Measurements from ENCODE around the gene GET4. TPM values are rescaled to one million over a fixed set of nuclear protein-coding genes. Genes with fewer than 3 reads are reported as not detected.
A peak's percentile ranks its signal among the peaks of the same experiment; 100 is the strongest.

The GET4 gene
- 63.1 and 65.4 TPM in 2 replicates for polyA plus RNA-seq (2012; rRNA removed)
- 20.4 and 32.7 TPM in 2 replicates for polyA plus RNA-seq (2012; cell fraction: cytosol; rRNA removed)
- 341 and 380 TPM in 2 replicates for polyA plus RNA-seq (2012; cell fraction: nucleus; rRNA removed)

DNA sequence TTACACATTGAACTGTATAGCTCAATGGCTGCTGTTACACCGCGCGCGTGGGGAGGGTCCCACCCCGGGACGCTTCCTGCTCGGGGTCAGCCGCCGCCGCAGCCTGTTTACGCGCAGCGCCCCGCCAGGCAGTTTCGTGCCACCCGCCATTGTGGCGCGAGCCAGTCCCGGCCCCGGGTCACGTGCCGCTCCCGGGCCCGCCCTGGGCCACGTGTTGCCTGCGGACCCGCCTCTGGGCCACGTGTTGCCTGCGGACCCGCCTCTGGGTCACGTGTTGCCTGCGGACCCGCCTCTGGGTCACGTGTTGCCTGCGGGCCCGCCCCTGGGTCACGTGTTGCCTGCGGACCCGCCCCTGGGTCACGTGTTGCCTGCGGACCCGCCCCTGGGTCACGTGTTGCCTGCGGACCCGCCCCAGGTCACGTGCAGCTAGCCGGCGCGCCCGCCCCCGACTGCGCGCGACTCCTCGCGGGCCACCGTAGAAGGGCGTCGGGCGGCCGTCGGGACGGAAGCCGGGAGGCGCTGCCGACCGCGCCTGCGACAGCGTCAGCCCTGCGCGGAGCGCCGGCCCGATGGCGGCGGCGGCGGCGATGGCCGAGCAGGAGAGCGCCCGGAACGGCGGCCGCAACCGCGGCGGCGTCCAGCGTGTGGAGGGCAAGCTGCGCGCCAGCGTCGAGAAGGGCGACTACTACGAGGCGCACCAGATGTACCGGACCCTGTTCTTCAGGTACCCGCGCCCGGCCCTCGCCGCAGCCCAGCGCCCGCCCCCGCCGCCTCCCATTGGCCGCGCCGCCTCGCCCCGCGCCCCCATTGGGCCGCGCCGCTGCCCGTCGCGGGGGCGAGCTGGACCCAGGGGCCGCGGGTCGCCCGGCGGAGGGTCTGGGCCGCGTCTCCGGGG lies at the start of gene GET4:
Gene GET4 (plus strand): TSS at position 478 of the 895 bp plus-strand sequence. CDS start 92 bp downstream, at position 570.
- Histone ChIP-seq H2AFZ (ENCODE audit: low read depth) (peak within 1 kb of the TSS; percentile 95; the same call in 1 of the 2 replicates), H3K4me1 (ENCODE audit: control insufficient read depth in 1 of 2, insufficient read depth in 2 of 2, low read depth in 1 of 2, low read length in 1 of 2) (peaks cover 11 to 29% of the 10 kb centered on the region in 2 experiments; a peak in 2 of 4 replicates), H3K36me3 (replicated peaks in 1 of 2; ENCODE audit: control insufficient read depth in 1 of 2, insufficient read depth in 2 of 2, low read length in 1 of 2) (peaks cover 36 to 47% of the 10 kb centered on the region in 2 experiments), H4K20me1 (ENCODE audit: insufficient read depth) (peaks cover 34% of the 10 kb centered on the region), H3K79me2 (ENCODE audit: insufficient read depth) (peaks cover 45% of the 10 kb centered on the region), H3K4me3 (ENCODE audit: low read depth in 2 of 2, low read length in 1 of 2) (peak within 1 kb of the TSS; percentile 57 to 89), H3K4me2 (peak within 1 kb of the TSS; percentile 98), H3K27ac (ENCODE audit: low read depth in 2 of 2, low read length in 1 of 2) (peak within 1 kb of the TSS; percentile 61 to 87), H3F3A (replicated peaks; ENCODE audit: insufficient read depth) (peaks cover 40% of the 10 kb centered on the region), H3K9me3 (no peaks in the 10 kb centered on the region), H3K9me2 (no peaks in the 10 kb centered on the region), H3K9ac (peak within 1 kb of the TSS; percentile 86), H3K27me3 (ENCODE audit: insufficient read depth) (no peaks in the 10 kb centered on the region)
- WGBS (ENCODE audit: low lambda C conversion rate): 19% methylated on average over 14 of the region's 129 CpGs
- POLR2A ChIA-PET: interaction anchor here (0.6 to 1.4 kb wide), 6 partner anchors 24 to 725 kb away, joined by 3 to 4 read pairs (median 3); no protein-coding TSS in a partner anchor
- CTCF ChIA-PET: interaction anchor here (0.6 to 6.4 kb wide), 10 partner anchors 13 to 559 kb away, joined by 3 to 112 read pairs (median 6); no protein-coding TSS in a partner anchor
- peak; percentile 98 for DNase-seq
- TF ChIP-seq TEAD4 (IDR thresholded peaks at IDR 0.05; ENCODE audit: borderline replicate concordance, insufficient read depth) (no peak), POLR2AphosphoS5 (IDR thresholded peaks at IDR 0.05; ENCODE audit: low read depth, low read length) (peak; percentile 65), ELF1 (IDR thresholded peaks at IDR 0.05) (peak; percentile 87), ZBTB33 (IDR thresholded peaks at IDR 0.05; ENCODE audit: borderline replicate concordance, low read depth) (peak; percentile 66; the same call in 1 of the 2 replicates), RXRA (IDR thresholded peaks at IDR 0.05; ENCODE audit: borderline replicate concordance, low read depth) (no peak), RCOR1 (IDR thresholded peaks at IDR 0.05; ENCODE audit: low read length) (peak; percentile 98), NRF1 (IDR thresholded peaks at IDR 0.05; ENCODE audit: low read depth, low read length) (peak; percentile 29; the same call in 1 of the 2 replicates), RFX5 (IDR thresholded peaks at IDR 0.05; ENCODE audit: low read length) (no peak), TAF1 (IDR thresholded peaks at IDR 0.05; ENCODE audit: borderline replicate concordance, low read depth, low read length) (peak; percentile 78; the same call in 1 of the 2 replicates), MXI1 (IDR thresholded peaks at IDR 0.05; ENCODE audit: low read depth, low read length) (peak; percentile 99), EP300 (IDR thresholded peaks at IDR 0.05; ENCODE audit: borderline replicate concordance in 1 of 2, low read depth in 1 of 2, low read length in 1 of 2) (0 out of 4 replicates have a peak, but pooled peaks of 1 of the 2 experiments have one; percentile 17), MEF2A (IDR thresholded peaks at IDR 0.05; ENCODE audit: borderline replicate concordance, low read depth) (no peak), YY1 (IDR thresholded peaks at IDR 0.05; ENCODE audit: low read depth) (peak; percentile 86)
- TF ChIP-seq, protein P1, sequence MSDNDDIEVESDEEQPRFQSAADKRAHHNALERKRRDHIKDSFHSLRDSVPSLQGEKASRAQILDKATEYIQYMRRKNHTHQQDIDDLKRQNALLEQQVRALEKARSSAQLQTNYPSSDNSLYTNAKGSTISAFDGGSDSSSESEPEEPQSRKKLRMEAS (IDR thresholded peaks at IDR 0.05; ENCODE audit: low read depth): peak; percentile 97
- TF ChIP-seq, protein P2, sequence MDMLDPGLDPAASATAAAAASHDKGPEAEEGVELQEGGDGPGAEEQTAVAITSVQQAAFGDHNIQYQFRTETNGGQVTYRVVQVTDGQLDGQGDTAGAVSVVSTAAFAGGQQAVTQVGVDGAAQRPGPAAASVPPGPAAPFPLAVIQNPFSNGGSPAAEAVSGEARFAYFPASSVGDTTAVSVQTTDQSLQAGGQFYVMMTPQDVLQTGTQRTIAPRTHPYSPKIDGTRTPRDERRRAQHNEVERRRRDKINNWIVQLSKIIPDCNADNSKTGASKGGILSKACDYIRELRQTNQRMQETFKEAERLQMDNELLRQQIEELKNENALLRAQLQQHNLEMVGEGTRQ (IDR thresholded peaks at IDR 0.05; ENCODE audit: borderline replicate concordance, low read depth, low read length): peak; percentile 100
- TF ChIP-seq, protein P3, sequence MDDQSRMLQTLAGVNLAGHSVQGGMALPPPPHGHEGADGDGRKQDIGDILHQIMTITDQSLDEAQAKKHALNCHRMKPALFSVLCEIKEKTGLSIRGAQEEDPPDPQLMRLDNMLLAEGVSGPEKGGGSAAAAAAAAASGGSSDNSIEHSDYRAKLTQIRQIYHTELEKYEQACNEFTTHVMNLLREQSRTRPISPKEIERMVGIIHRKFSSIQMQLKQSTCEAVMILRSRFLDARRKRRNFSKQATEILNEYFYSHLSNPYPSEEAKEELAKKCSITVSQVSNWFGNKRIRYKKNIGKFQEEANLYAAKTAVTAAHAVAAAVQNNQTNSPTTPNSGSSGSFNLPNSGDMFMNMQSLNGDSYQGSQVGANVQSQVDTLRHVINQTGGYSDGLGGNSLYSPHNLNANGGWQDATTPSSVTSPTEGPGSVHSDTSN (IDR thresholded peaks at IDR 0.05): peak; percentile 94
- TF ChIP-seq, protein P4, sequence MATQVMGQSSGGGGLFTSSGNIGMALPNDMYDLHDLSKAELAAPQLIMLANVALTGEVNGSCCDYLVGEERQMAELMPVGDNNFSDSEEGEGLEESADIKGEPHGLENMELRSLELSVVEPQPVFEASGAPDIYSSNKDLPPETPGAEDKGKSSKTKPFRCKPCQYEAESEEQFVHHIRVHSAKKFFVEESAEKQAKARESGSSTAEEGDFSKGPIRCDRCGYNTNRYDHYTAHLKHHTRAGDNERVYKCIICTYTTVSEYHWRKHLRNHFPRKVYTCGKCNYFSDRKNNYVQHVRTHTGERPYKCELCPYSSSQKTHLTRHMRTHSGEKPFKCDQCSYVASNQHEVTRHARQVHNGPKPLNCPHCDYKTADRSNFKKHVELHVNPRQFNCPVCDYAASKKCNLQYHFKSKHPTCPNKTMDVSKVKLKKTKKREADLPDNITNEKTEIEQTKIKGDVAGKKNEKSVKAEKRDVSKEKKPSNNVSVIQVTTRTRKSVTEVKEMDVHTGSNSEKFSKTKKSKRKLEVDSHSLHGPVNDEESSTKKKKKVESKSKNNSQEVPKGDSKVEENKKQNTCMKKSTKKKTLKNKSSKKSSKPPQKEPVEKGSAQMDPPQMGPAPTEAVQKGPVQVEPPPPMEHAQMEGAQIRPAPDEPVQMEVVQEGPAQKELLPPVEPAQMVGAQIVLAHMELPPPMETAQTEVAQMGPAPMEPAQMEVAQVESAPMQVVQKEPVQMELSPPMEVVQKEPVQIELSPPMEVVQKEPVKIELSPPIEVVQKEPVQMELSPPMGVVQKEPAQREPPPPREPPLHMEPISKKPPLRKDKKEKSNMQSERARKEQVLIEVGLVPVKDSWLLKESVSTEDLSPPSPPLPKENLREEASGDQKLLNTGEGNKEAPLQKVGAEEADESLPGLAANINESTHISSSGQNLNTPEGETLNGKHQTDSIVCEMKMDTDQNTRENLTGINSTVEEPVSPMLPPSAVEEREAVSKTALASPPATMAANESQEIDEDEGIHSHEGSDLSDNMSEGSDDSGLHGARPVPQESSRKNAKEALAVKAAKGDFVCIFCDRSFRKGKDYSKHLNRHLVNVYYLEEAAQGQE (IDR thresholded peaks at IDR 0.05; ENCODE audit: low read depth, low read length): peak; percentile 75; the same call in 1 of the 2 replicates
- TF ChIP-seq, protein P5, sequence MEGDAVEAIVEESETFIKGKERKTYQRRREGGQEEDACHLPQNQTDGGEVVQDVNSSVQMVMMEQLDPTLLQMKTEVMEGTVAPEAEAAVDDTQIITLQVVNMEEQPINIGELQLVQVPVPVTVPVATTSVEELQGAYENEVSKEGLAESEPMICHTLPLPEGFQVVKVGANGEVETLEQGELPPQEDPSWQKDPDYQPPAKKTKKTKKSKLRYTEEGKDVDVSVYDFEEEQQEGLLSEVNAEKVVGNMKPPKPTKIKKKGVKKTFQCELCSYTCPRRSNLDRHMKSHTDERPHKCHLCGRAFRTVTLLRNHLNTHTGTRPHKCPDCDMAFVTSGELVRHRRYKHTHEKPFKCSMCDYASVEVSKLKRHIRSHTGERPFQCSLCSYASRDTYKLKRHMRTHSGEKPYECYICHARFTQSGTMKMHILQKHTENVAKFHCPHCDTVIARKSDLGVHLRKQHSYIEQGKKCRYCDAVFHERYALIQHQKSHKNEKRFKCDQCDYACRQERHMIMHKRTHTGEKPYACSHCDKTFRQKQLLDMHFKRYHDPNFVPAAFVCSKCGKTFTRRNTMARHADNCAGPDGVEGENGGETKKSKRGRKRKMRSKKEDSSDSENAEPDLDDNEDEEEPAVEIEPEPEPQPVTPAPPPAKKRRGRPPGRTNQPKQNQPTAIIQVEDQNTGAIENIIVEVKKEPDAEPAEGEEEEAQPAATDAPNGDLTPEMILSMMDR (IDR thresholded peaks at IDR 0.05): peak; percentile 35
- TF ChIP-seq, protein P6, sequence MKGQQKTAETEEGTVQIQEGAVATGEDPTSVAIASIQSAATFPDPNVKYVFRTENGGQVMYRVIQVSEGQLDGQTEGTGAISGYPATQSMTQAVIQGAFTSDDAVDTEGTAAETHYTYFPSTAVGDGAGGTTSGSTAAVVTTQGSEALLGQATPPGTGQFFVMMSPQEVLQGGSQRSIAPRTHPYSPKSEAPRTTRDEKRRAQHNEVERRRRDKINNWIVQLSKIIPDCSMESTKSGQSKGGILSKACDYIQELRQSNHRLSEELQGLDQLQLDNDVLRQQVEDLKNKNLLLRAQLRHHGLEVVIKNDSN (IDR thresholded peaks at IDR 0.05; ENCODE audit: borderline replicate concordance, low read depth): peak; percentile 100
